ENCODE results near the gene PER1. TPM values are rescaled to one million over a fixed set of nuclear protein-coding genes. Genes with fewer than 3 reads are reported as not detected.

The PER1 gene
- total and polyA plus RNA-seq, 9 of the 15 experiments (the other 6 are each of a cell fraction or from before 2014, with no cell fraction given), result 0.13 to 26.0 (median 3.4) TPM

GRCh38 chr17:8173056-8173870 lies 21.1 kb upstream of the PER1 start (continued):
- TF ChIP-seq HBP1 (CRISPR knock-in tag; IDR thresholded peaks at IDR 0.05), result peak; percentile 100
- no peak for TF ChIP-seq HSF4 (CRISPR knock-in tag; IDR thresholded peaks at IDR 0.05; ENCODE audit: borderline replicate concordance)
- peak; percentile 94; the same call in 1 of the 2 replicates for TF ChIP-seq HNRNPUL1 (IDR thresholded peaks at IDR 0.05; ENCODE audit: low read length)
- no peak; the same call in 1 of the 2 replicates for TF ChIP-seq ZC3H11A (IDR thresholded peaks at IDR 0.05; ENCODE audit: low read depth, low read length)
- TF ChIP-seq BRF1 (IDR thresholded peaks at IDR 0.05; ENCODE audit: borderline replicate concordance, extremely low read depth, insufficient read length), result no peak
- no peak for TF ChIP-seq ZBTB5 (IDR thresholded peaks at IDR 0.05)
- TF ChIP-seq RFX7 (CRISPR knock-in tag; IDR thresholded peaks at IDR 0.05), result peak; percentile 90
- TF ChIP-seq THRAP3 (IDR thresholded peaks at IDR 0.05; ENCODE audit: borderline replicate concordance), result peak; percentile 99
- TF ChIP-seq HEY1 (CRISPR knock-in tag; IDR thresholded peaks at IDR 0.05; ENCODE audit: borderline replicate concordance), result peak; percentile 94; the same call in 1 of the 2 replicates
- peak; percentile 49; the same call in 1 of the 2 replicates for TF ChIP-seq ZNF75A (CRISPR knock-in tag; IDR thresholded peaks at IDR 0.05)
- TF ChIP-seq L3MBTL2 (IDR thresholded peaks at IDR 0.05), result no peak
- no peak; the same call in 1 of the 2 replicates for TF ChIP-seq SNIP1 (IDR thresholded peaks at IDR 0.05; ENCODE audit: low read depth)
- TF ChIP-seq RAD51 (IDR thresholded peaks at IDR 0.05; ENCODE audit: borderline replicate concordance, low read depth), result peak; percentile 41; the same call in 1 of the 2 replicates
- TF ChIP-seq POLR3G (IDR thresholded peaks at IDR 0.05; ENCODE audit: extremely low read depth, insufficient read length, insufficient replicate concordance), result no peak
- 0 out of 2 replicates have a peak, but pooled peaks have one; percentile 63 for TF ChIP-seq SREBF2 (CRISPR knock-in tag; IDR thresholded peaks at IDR 0.05)
- peak; percentile 94 for TF ChIP-seq ZBTB17 (CRISPR knock-in tag; IDR thresholded peaks at IDR 0.05)
- peak; percentile 100 for TF ChIP-seq PML (IDR thresholded peaks at IDR 0.05; ENCODE audit: low read length)
- peak; percentile 80; the same call in 1 of the 2 replicates for TF ChIP-seq HIVEP1 (CRISPR knock-in tag; IDR thresholded peaks at IDR 0.05)
- no peak for TF ChIP-seq ZBTB7A (IDR thresholded peaks at IDR 0.05; ENCODE audit: borderline replicate concordance, control insufficient read depth, low read depth, low read length)
- peak; percentile 84 for TF ChIP-seq ZNF24 (IDR thresholded peaks at IDR 0.05)
- TF ChIP-seq RAD21 (CRISPR knock-in tag; conservative IDR thresholded peaks at IDR 0.05 in 1 of 2, IDR thresholded peaks at IDR 0.05 in 1 of 2), result peak in 1 of 2 experiments; percentile 37; a peak in 3 of 4 replicates
- TF ChIP-seq, protein P1, sequence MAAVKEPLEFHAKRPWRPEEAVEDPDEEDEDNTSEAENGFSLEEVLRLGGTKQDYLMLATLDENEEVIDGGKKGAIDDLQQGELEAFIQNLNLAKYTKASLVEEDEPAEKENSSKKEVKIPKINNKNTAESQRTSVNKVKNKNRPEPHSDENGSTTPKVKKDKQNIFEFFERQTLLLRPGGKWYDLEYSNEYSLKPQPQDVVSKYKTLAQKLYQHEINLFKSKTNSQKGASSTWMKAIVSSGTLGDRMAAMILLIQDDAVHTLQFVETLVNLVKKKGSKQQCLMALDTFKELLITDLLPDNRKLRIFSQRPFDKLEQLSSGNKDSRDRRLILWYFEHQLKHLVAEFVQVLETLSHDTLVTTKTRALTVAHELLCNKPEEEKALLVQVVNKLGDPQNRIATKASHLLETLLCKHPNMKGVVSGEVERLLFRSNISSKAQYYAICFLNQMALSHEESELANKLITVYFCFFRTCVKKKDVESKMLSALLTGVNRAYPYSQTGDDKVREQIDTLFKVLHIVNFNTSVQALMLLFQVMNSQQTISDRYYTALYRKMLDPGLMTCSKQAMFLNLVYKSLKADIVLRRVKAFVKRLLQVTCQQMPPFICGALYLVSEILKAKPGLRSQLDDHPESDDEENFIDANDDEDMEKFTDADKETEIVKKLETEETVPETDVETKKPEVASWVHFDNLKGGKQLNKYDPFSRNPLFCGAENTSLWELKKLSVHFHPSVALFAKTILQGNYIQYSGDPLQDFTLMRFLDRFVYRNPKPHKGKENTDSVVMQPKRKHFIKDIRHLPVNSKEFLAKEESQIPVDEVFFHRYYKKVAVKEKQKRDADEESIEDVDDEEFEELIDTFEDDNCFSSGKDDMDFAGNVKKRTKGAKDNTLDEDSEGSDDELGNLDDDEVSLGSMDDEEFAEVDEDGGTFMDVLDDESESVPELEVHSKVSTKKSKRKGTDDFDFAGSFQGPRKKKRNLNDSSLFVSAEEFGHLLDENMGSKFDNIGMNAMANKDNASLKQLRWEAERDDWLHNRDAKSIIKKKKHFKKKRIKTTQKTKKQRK (IDR thresholded peaks at IDR 0.05; ENCODE audit: borderline replicate concordance, low read depth, low read length), result no peak

All from K562 (cell line).